ENCODE results near the gene MPI. TPM values are rescaled to one million over a fixed set of nuclear protein-coding genes. Genes with fewer than 3 reads are reported as not detected.

MPI gene
- total and polyA plus RNA-seq, 4 donors, result 16.1 to 38.4 (median 31.9) TPM

GRCh38 chr15:74851960-74852359 lies 37.9 kb upstream of the MPI start:
- H3K36me3 ChIP-seq (ENCODE audit: control insufficient read depth in 4 of 4, insufficient read depth in 3 of 4, low read depth in 1 of 4, low read length in 3 of 4), result peaks cover 13 to 63% (median 32%) of the 10 kb centered on the region in 4 donors
- no peak for TF ChIP-seq GABPA (IDR thresholded peaks at IDR 0.05 in 1 of 2, conservative IDR thresholded peaks at IDR 0.05 in 1 of 2)
- TF ChIP-seq HNF4G (IDR thresholded peaks at IDR 0.05), result no peak
- TF ChIP-seq JUND (IDR thresholded peaks at IDR 0.05), result no peak
- TF ChIP-seq RAD21 (IDR thresholded peaks at IDR 0.05), result no peak
- TF ChIP-seq, protein P1, sequence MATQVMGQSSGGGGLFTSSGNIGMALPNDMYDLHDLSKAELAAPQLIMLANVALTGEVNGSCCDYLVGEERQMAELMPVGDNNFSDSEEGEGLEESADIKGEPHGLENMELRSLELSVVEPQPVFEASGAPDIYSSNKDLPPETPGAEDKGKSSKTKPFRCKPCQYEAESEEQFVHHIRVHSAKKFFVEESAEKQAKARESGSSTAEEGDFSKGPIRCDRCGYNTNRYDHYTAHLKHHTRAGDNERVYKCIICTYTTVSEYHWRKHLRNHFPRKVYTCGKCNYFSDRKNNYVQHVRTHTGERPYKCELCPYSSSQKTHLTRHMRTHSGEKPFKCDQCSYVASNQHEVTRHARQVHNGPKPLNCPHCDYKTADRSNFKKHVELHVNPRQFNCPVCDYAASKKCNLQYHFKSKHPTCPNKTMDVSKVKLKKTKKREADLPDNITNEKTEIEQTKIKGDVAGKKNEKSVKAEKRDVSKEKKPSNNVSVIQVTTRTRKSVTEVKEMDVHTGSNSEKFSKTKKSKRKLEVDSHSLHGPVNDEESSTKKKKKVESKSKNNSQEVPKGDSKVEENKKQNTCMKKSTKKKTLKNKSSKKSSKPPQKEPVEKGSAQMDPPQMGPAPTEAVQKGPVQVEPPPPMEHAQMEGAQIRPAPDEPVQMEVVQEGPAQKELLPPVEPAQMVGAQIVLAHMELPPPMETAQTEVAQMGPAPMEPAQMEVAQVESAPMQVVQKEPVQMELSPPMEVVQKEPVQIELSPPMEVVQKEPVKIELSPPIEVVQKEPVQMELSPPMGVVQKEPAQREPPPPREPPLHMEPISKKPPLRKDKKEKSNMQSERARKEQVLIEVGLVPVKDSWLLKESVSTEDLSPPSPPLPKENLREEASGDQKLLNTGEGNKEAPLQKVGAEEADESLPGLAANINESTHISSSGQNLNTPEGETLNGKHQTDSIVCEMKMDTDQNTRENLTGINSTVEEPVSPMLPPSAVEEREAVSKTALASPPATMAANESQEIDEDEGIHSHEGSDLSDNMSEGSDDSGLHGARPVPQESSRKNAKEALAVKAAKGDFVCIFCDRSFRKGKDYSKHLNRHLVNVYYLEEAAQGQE (IDR thresholded peaks at IDR 0.05), result no peak
- TF ChIP-seq NR2F2 (IDR thresholded peaks at IDR 0.05), result no peak
- TF ChIP-seq FOXA1 (IDR thresholded peaks at IDR 0.05), result no peak
- no peak for TF ChIP-seq HNF4A (conservative IDR thresholded peaks at IDR 0.05)
- TF ChIP-seq FOXA2 (IDR thresholded peaks at IDR 0.05), result no peak
- no peak for TF ChIP-seq YY1 (IDR thresholded peaks at IDR 0.05)
- TF ChIP-seq SP1 (IDR thresholded peaks at IDR 0.05), result no peak

GRCh38 chr15:74854453-74855022 lies 35.3 kb upstream of the MPI start:
- Histone ChIP-seq H3K36me3 (ENCODE audit: control insufficient read depth in 4 of 4, insufficient read depth in 3 of 4, low read depth in 1 of 4, low read length in 3 of 4) (peaks cover 11 to 47% (median 27%) of the 10 kb centered on the region in 4 donors), H3K4me3 (ENCODE audit: low read depth in 1 of 3, low read length in 3 of 3) (no peak overlapping the region), H3K27me3 (ENCODE audit: control insufficient read depth in 4 of 4, insufficient read depth in 4 of 4, low read length in 3 of 4) (no peaks in the 10 kb centered on the region), H3K27ac (ENCODE audit: low read depth in 1 of 2, low read length in 2 of 2) (no peak overlapping the region), H3K4me1 (ENCODE audit: control insufficient read depth in 4 of 4, insufficient read depth in 4 of 4, low read length in 3 of 4) (peaks cover 0 to 5% (median 0%) of the 10 kb centered on the region in 4 donors), H3K9me3 (ENCODE audit: control insufficient read depth in 4 of 4, low read length in 3 of 4) (no peaks in the 10 kb centered on the region), H3K9ac (ENCODE audit: low read depth in 1 of 2, low read length in 2 of 2) (no peak overlapping the region)
- 96% methylated on average over 13 of the region's 13 CpGs for WGBS
- DNase-seq (ENCODE audit: low spot score), result no peak
- TF ChIP-seq HNF4A (conservative IDR thresholded peaks at IDR 0.05), result no peak
- no peak for TF ChIP-seq TAF1 (conservative IDR thresholded peaks at IDR 0.05)

More at GRCh38 chr15:74851960-74852359, 37.9 kb upstream of the MPI start:
- Histone ChIP-seq H3K27ac (ENCODE audit: low read depth in 1 of 2, low read length in 2 of 2) (no peak overlapping the region), H3K9me3 (ENCODE audit: control insufficient read depth in 4 of 4, low read length in 3 of 4) (no peaks in the 10 kb centered on the region), H3K9ac (ENCODE audit: low read depth in 1 of 2, low read length in 2 of 2) (no peak overlapping the region), H3K27me3 (ENCODE audit: control insufficient read depth in 4 of 4, insufficient read depth in 4 of 4, low read length in 3 of 4) (no peaks in the 10 kb centered on the region), H3K4me3 (ENCODE audit: low read depth in 1 of 3, low read length in 3 of 3) (no peak overlapping the region), H3K4me1 (ENCODE audit: control insufficient read depth in 4 of 4, insufficient read depth in 4 of 4, low read length in 3 of 4) (peaks cover 0 to 12% (median 8%) of the 10 kb centered on the region in 4 donors)
- WGBS, result 97% methylated on average over 7 of the region's 7 CpGs
- DNase-seq (ENCODE audit: low spot score), result no peak

GRCh38 chr15:74855857-74856256 lies 34.0 kb upstream of the MPI start:
- H3K4me1 ChIP-seq (ENCODE audit: control insufficient read depth in 4 of 4, insufficient read depth in 4 of 4, low read length in 3 of 4), result peaks cover 0 to 5% (median 0%) of the 10 kb centered on the region in 4 donors
- H3K36me3 ChIP-seq (ENCODE audit: control insufficient read depth in 4 of 4, insufficient read depth in 3 of 4, low read depth in 1 of 4, low read length in 3 of 4), result peaks cover 8 to 35% (median 20%) of the 10 kb centered on the region in 4 donors
- WGBS, result 98% methylated on average over 2 of the region's 2 CpGs
- H3K9ac ChIP-seq (ENCODE audit: low read depth in 1 of 2, low read length in 2 of 2), result no peak overlapping the region
- no peaks in the 10 kb centered on the region for H3K27me3 ChIP-seq (ENCODE audit: control insufficient read depth in 4 of 4, insufficient read depth in 4 of 4, low read length in 3 of 4)
- no peak for DNase-seq (ENCODE audit: low spot score)
- H3K9me3 ChIP-seq (ENCODE audit: control insufficient read depth in 4 of 4, low read length in 3 of 4), result no peaks in the 10 kb centered on the region
- TF ChIP-seq NR2F2 (IDR thresholded peaks at IDR 0.05), result no peak
- no peak for TF ChIP-seq YY1 (IDR thresholded peaks at IDR 0.05)
- no peak for TF ChIP-seq JUND (IDR thresholded peaks at IDR 0.05)
- no peak for TF ChIP-seq FOXA2 (IDR thresholded peaks at IDR 0.05)
- TF ChIP-seq RAD21 (IDR thresholded peaks at IDR 0.05), result no peak
- TF ChIP-seq, protein P1 (IDR thresholded peaks at IDR 0.05), result no peak
- TF ChIP-seq GABPA (IDR thresholded peaks at IDR 0.05 in 1 of 2, conservative IDR thresholded peaks at IDR 0.05 in 1 of 2), result no peak
- no peak for TF ChIP-seq CTCF (IDR thresholded peaks at IDR 0.05; ENCODE audit: low read depth, low read length, missing input control)
- no peak for TF ChIP-seq HNF4A (conservative IDR thresholded peaks at IDR 0.05)
- no peak overlapping the region for H3K4me3 ChIP-seq (ENCODE audit: low read depth in 1 of 3, low read length in 3 of 3)
- H3K27ac ChIP-seq (ENCODE audit: low read depth in 1 of 2, low read length in 2 of 2), result no peak overlapping the region

All from liver (tissue), 9 donors.